GM23248 (cell line): ENCODE measurements around the gene SNX5. TPM values are rescaled to one million over a fixed set of nuclear protein-coding genes. Genes with fewer than 3 reads are reported as not detected.

Experiments used
- DNase-seq: peaks from one replicate; pipeline ENCODE4 v3.0.0-alpha.2; 2015
- H2AFZ ChIP-seq: fragments of 200-600 bp; sonication (generic); 2 replicates; pipeline ENCODE4 v1.6.1; 2016; ENCODE audit warnings: antibody characterized with exemption
- H3F3A ChIP-seq: fragments of 200-600 bp; sonication (generic); 2 replicates; pipeline ENCODE4 v1.6.1; 2016; ENCODE audit warnings: mild to moderate bottlenecking, antibody characterized with exemption, mixed run types; ENCODE audit not compliant: insufficient read depth
- H3K27ac ChIP-seq: fragments of 200-600 bp; sonication (generic); 2 replicates; pipeline ENCODE4 v1.5.1; 2016; ENCODE audit warnings: mild to moderate bottlenecking
- H3K27me3 ChIP-seq: fragments of 200-600 bp; sonication (generic); replicated peaks from 2 replicates; pipeline ENCODE4 v1.6.1; 2016; ENCODE audit warnings: mild to moderate bottlenecking; ENCODE audit not compliant: insufficient read depth
- H3K36me3 ChIP-seq: fragments of 200-600 bp; sonication (generic); 2 replicates; pipeline ENCODE4 v1.6.1; 2016; ENCODE audit warnings: low read depth, mild to moderate bottlenecking
- H3K4me1 ChIP-seq: fragments of 200-600 bp; sonication (generic); 2 replicates; pipeline ENCODE4 v1.6.1; 2016; ENCODE audit warnings: mild to moderate bottlenecking; ENCODE audit not compliant: insufficient read depth
- H3K4me2 ChIP-seq: fragments of 200-600 bp; sonication (generic); one replicate; pipeline ENCODE4 v1.6.1; 2016; ENCODE audit warnings: mild to moderate bottlenecking; ENCODE audit not compliant: unreplicated experiment
- H3K4me3 ChIP-seq: fragments of 200-600 bp; sonication (generic); 2 replicates; pipeline ENCODE4 v1.5.1; 2016; ENCODE audit warnings: mild to moderate bottlenecking
- H3K79me2 ChIP-seq: fragments of 200-600 bp; sonication (generic); 2 replicates; pipeline ENCODE4 v1.6.1; 2016; ENCODE audit warnings: mild to moderate bottlenecking; ENCODE audit not compliant: insufficient read depth
- H3K9ac ChIP-seq: fragments of 200-600 bp; sonication (generic); 2 replicates; pipeline ENCODE4 v1.6.1; 2016; ENCODE audit warnings: mild to moderate bottlenecking
- H3K9me2 ChIP-seq: fragments of 200-600 bp; sonication (generic); 2 replicates; pipeline ENCODE4 v1.6.1; 2016; ENCODE audit warnings: mixed run types, mild to moderate bottlenecking, moderate library complexity; ENCODE audit not compliant: insufficient read depth
- H3K9me3 ChIP-seq: fragments of 200-600 bp; sonication (generic); one replicate; pipeline ENCODE4 v1.6.1; 2017; ENCODE audit warnings: low read depth
- H4K20me1 ChIP-seq: fragments of 200-600 bp; sonication (generic); 2 replicates; pipeline ENCODE4 v1.6.0; 2016; ENCODE audit not compliant: insufficient read depth
- EZH2 ChIP-seq: fragments of 200-600 bp; sonication (generic); IDR thresholded peaks from 2 replicates; pipeline ENCODE4 v1.6.1; 2018; ENCODE audit warnings: antibody characterized with exemption, mild to moderate bottlenecking; ENCODE audit not compliant: insufficient read depth, poor library complexity, severe bottlenecking
- EZH2phosphoT487 ChIP-seq: fragments of 200-600 bp; sonication (generic); IDR thresholded peaks from 2 replicates; pipeline ENCODE4 v1.6.1; 2018; ENCODE audit warnings: antibody characterized with exemption, moderate library complexity, mild to moderate bottlenecking, low read depth; ENCODE audit not compliant: insufficient read depth
- WGBS, 2 experiments: methylation state at CpG; one replicate each; pipeline ENCODE4 v1.1.6; 2015 to 2017; ENCODE audit warnings: low lambda C conversion rate in 2 of 2, low coverage in 1 of 2; ENCODE audit errors: missing lambda C conversion rate in 2 of 2; 5-methylcytosine and 5-hydroxymethylcytosine counted together
- in situ Hi-C: fragments of 300-500 bp; cut with MboI; formaldehyde crosslinking; loops from 2 replicates; pipeline ENCODE4 v1.15.0; 2020
- polyA plus RNA-seq: library from polyadenylated mRNA; unstranded; fragments of >200 nt; fragmentation: Nextera tagmentation; extraction: Ambion mirVana; gene quantifications from 2 replicates; pipeline ENCODE4 v1.2.1, GENCODE V29; 2016
- total RNA-seq: library from RNA; depleted of rRNA; stranded (reverse); fragments of >200 nt; shearing (Covaris generic); gene quantifications from 2 replicates; pipeline ENCODE4 v1.2.3, GENCODE V29; 2014

The SNX5 gene
- total and polyA plus RNA-seq, 2 experiments from 2014 or later, result 65.2 to 70.7 TPM

DNA sequence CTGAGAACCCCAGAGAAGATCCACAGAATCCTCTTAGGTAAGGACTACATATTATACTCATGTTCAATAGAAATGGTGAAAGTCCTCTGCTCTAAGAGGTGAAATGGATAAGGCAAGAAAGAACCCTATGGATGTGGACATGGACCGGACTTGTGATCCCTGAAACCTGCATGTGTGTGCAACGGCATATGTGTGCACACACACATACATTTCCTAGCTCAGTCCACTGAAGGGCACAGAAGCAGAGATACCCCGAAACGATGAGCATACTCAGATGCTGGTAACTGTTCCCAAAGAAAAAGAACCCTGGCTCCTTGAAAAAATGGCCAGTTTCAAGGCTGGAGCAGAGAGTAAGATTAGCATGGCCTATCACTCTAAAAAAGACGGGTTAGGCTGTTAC lies 22.6 kb downstream of the SNX5 start:
- Histone ChIP-seq H3K4me1 (no peaks in the 10 kb centered on the region), H3K9ac (no peak overlapping the region), H3K27me3 (no peaks in the 10 kb centered on the region), H3K27ac (no peak overlapping the region), H3K9me3 (no peaks in the 10 kb centered on the region), H2AFZ (no peak overlapping the region), H3K36me3 (peaks cover 94% of the 10 kb centered on the region), H3K4me2 (no peak overlapping the region), H3K4me3 (no peak overlapping the region), H3K79me2 (peaks cover 57% of the 10 kb centered on the region), H3K9me2 (no peaks in the 10 kb centered on the region), H3F3A (peaks cover 49% of the 10 kb centered on the region), H4K20me1 (peaks cover 3% of the 10 kb centered on the region; the same call in 1 of the 2 replicates)
- in situ Hi-C loops, result no loop called here
- DNase-seq, result no peak
- TF ChIP-seq EZH2 (no peak), EZH2phosphoT487 (no peak)
- 97 to 98% methylated on average over 5 of the region's 5 CpGs for WGBS, 2 experiments

DNA sequence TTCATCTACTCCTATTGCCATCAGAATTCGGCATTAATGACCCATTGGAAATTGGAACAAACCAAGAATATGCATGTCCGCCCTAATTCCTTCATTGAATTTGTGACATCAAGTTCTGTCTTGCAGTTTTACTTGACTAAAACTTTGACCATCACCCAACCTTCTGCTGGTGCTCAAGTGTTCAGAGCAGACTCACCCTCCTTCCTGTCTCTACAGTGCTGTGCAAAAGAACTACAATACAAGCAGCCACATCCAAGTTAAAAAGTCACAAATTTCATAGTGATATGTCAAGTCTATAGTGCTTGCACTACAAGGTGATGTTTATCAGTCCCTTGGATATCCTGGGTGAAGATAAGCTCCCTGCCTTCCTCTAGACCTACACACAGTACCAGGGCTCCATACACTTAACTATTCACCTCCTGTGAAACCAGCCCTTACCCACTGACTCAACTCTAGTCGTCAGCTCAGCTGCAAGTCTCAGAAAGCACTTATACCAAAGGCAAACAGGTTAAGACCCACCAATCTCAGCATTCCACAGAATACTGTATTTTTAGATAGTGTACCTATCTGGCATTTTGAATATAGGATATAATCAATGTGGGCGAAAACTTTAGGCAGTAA lies 23.6 kb downstream of the SNX5 start:
- WGBS, 2 experiments, result 97% methylated on average over 4 of the region's 4 CpGs
- Histone ChIP-seq H2AFZ (no peak overlapping the region), H3K36me3 (peaks cover 83% of the 10 kb centered on the region), H3F3A (peaks cover 60% of the 10 kb centered on the region), H3K9ac (no peak overlapping the region), H3K4me1 (no peaks in the 10 kb centered on the region), H3K79me2 (peaks cover 46% of the 10 kb centered on the region), H3K27me3 (no peaks in the 10 kb centered on the region), H4K20me1 (peaks cover 3% of the 10 kb centered on the region; the same call in 1 of the 2 replicates), H3K4me2 (no peak overlapping the region), H3K4me3 (no peak overlapping the region), H3K27ac (no peak overlapping the region), H3K9me2 (no peaks in the 10 kb centered on the region), H3K9me3 (no peaks in the 10 kb centered on the region)
- DNase-seq, result no peak
- TF ChIP-seq EZH2phosphoT487, result no peak
- TF ChIP-seq EZH2, result no peak
- in situ Hi-C loops, result no loop called here

DNA sequence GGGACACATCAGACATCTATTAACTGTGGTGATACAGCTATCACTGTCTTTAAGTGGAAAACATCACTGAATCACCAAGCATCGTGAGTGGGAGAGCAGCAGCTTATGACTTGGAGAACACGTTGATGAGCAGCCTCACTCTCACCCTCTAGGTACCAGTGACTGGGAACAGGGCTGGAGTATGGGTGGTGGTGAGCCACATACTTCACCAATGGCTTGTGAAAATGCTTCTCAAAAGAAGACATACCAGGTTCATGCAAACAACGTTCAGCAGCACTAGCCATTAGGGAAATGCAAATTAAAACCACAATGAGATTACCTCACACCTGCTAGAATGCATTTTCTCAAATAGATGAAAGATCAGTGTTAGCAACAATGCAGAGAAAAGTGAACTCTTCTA lies 25.3 kb downstream of the SNX5 start:
- in situ Hi-C loops, result no loop called here
- no peak overlapping the region for H3K4me3 ChIP-seq
- H3K4me2 ChIP-seq, result no peak overlapping the region
- H3F3A ChIP-seq, result peaks cover 50% of the 10 kb centered on the region
- peaks cover 3% of the 10 kb centered on the region; the same call in 1 of the 2 replicates for H4K20me1 ChIP-seq
- no peak overlapping the region for H3K9ac ChIP-seq
- 42 to 43% methylated on average over 3 of the region's 3 CpGs for WGBS, 2 experiments
- peaks cover 67% of the 10 kb centered on the region for H3K36me3 ChIP-seq
- H3K27ac ChIP-seq, result no peak overlapping the region
- no peaks in the 10 kb centered on the region for H3K9me2 ChIP-seq
- DNase-seq, result no peak
- no peaks in the 10 kb centered on the region for H3K4me1 ChIP-seq
- no peak overlapping the region for H2AFZ ChIP-seq
- H3K9me3 ChIP-seq, result no peaks in the 10 kb centered on the region
- no peak for TF ChIP-seq EZH2phosphoT487
- TF ChIP-seq EZH2, result no peak
- peaks cover 30% of the 10 kb centered on the region for H3K79me2 ChIP-seq
- no peaks in the 10 kb centered on the region for H3K27me3 ChIP-seq

- H3K4me2 ChIP-seq, result no peak overlapping the region
Measured at GRCh38 chr20:17941826-17942196, 26.8 kb downstream of the SNX5 start.

More at GRCh38 chr20:17941826-17942196, 26.8 kb downstream of the SNX5 start:
- Histone ChIP-seq H3K27me3 (no peaks in the 10 kb centered on the region), H3K9ac (no peak overlapping the region), H2AFZ (no peak overlapping the region), H3K4me1 (peaks cover 10% of the 10 kb centered on the region), H3K27ac (no peak overlapping the region), H3K4me3 (no peak overlapping the region), H3K79me2 (peaks cover 18% of the 10 kb centered on the region), H4K20me1 (no peaks in the 10 kb centered on the region), H3K36me3 (peaks cover 51% of the 10 kb centered on the region), H3K9me2 (no peaks in the 10 kb centered on the region), H3F3A (peaks cover 52% of the 10 kb centered on the region), H3K9me3 (no peaks in the 10 kb centered on the region)
- in situ Hi-C loops, result no loop called here
- no peak for DNase-seq
- TF ChIP-seq EZH2phosphoT487 (no peak), EZH2 (no peak)
- WGBS, 2 experiments, result 78 to 86% methylated on average over 3 of the region's 3 CpGs
